HL-60 (cell line): Measurements from ENCODE around the gene METTL15.

Source experiments
- CTCF ChIP-seq: IDR thresholded peaks from one replicate; pipeline ENCODE4 v1.5.1; 2011; ENCODE audit warnings: low read length, control low read depth, inconsistent platforms; ENCODE audit not compliant: insufficient read depth
- GABPA ChIP-seq: IDR thresholded peaks from 2 replicates; pipeline ENCODE4 v1.6.1; 2012; ENCODE audit warnings: low read depth
- POLR2AphosphoS5 ChIP-seq: IDR thresholded peaks from 2 replicates; pipeline ENCODE4 v1.6.1; 2012; ENCODE audit warnings: low read depth
- REST ChIP-seq: IDR thresholded peaks from 2 replicates; pipeline ENCODE4 v1.6.1; 2012; ENCODE audit warnings: low read depth; ENCODE audit not compliant: insufficient replicate concordance
- SPI1 ChIP-seq: IDR thresholded peaks from 2 replicates; pipeline ENCODE4 v1.6.1; 2012; ENCODE audit warnings: low read depth, mild to moderate bottlenecking, borderline replicate concordance

GRCh38 chr11:28259177-28259843, 151.1 kb downstream of the METTL15 start:
- TF ChIP-seq CTCF (no peak), SPI1 (no peak), POLR2AphosphoS5 (no peak), GABPA (no peak), REST (no peak)
